Vagina (tissue), 2 donors: ENCODE measurements around the gene FSTL1.

Source experiments
- CTCF ChIP-seq, 3 experiments: fragments of 450-650 bp in 2 of 3; fragments of 200-600 bp in 1 of 3; sonication (generic) in 1 of 3; IDR thresholded peaks; one replicate each; pipeline ENCODE4 v1.5.1; 2017 to 2019; ENCODE audit warnings: antibody characterized with exemption in 3 of 3, mild to moderate bottlenecking in 2 of 3, moderate library complexity in 2 of 3
- POLR2AphosphoS5 ChIP-seq, 2 donors: sonication (generic); formaldehyde crosslinking; IDR thresholded peaks; one replicate each; pipeline ENCODE4 v1.9.0; 2017; ENCODE audit warnings: antibody characterized with exemption in 2 of 2, mild to moderate bottlenecking in 2 of 2, low read depth in 1 of 2; ENCODE audit not compliant: insufficient read depth in 1 of 2

GRCh38 chr3:120445654-120446053, 5.1 kb downstream of the FSTL1 start:
- TF ChIP-seq CTCF (IDR thresholded peaks at IDR 0.05) (no peak), POLR2AphosphoS5 (IDR thresholded peaks at IDR 0.05; ENCODE audit: insufficient read depth in 1 of 2, low read depth in 1 of 2) (no peak)
